RWPE1 (cell line): Measurements from ENCODE around the gene GALNT11.
A peak's percentile ranks its signal among the peaks of the same experiment; 100 is the strongest.

ENCODE experiments used
- CTCF ChIA-PET: fragments of 350-600 bp; sonication (Branson Sonifier 250); formaldehyde crosslinking; extraction: SDS; loops from one replicate; lab custom pipeline; 2021; lab: Yijun Ruan, JAX
- POLR2A ChIA-PET: fragments of 400-600 bp; formaldehyde crosslinking; extraction: SDS; loops from one replicate; lab custom pipeline; 2020; ENCODE audit warnings: antibody characterized with exemption; ENCODE audit not compliant: low non-redundant PET; lab: Yijun Ruan, JAX
- DNase-seq: peaks from one replicate; pipeline ENCODE4 v3.0.0; 2012; ENCODE audit warnings: low spot score
- H3K27ac ChIP-seq: fragments of 450-650 bp; 2 replicates; pipeline ENCODE4 v1.5.1; 2017
- TF ChIP-seq, protein P1 (sequence below): fragments of 450-650 bp; conservative IDR thresholded peaks from 2 replicates; pipeline ENCODE4 v1.5.1; 2017; ENCODE audit warnings: low read depth, mild to moderate bottlenecking

GALNT11 gene

DNA sequence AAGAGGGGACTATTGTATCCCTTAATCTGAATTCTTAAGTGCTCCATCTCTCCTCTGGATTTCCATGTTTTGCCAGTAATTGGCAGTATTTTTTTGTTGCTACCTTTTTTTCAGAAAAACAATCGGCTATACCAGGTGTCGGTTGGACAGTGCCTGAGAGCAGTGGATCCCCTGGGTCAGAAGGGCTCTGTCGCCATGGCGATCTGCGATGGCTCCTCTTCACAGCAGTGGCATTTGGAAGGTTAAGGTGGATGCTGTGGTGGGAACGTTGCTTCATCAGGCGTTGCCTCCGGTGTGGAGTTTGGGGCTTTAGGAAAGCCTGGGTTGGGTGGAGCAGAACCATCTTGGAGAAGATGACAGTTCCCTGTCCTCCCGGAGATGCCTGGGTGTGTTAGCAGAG is 96.0 kb downstream of the GALNT11 start:
- H3K27ac ChIP-seq: no peak overlapping the region
- POLR2A ChIA-PET: no interaction called here
- CTCF ChIA-PET: no interaction called here
- TF ChIP-seq, protein P1, sequence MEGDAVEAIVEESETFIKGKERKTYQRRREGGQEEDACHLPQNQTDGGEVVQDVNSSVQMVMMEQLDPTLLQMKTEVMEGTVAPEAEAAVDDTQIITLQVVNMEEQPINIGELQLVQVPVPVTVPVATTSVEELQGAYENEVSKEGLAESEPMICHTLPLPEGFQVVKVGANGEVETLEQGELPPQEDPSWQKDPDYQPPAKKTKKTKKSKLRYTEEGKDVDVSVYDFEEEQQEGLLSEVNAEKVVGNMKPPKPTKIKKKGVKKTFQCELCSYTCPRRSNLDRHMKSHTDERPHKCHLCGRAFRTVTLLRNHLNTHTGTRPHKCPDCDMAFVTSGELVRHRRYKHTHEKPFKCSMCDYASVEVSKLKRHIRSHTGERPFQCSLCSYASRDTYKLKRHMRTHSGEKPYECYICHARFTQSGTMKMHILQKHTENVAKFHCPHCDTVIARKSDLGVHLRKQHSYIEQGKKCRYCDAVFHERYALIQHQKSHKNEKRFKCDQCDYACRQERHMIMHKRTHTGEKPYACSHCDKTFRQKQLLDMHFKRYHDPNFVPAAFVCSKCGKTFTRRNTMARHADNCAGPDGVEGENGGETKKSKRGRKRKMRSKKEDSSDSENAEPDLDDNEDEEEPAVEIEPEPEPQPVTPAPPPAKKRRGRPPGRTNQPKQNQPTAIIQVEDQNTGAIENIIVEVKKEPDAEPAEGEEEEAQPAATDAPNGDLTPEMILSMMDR: no peak
- DNase-seq: no peak

DNA sequence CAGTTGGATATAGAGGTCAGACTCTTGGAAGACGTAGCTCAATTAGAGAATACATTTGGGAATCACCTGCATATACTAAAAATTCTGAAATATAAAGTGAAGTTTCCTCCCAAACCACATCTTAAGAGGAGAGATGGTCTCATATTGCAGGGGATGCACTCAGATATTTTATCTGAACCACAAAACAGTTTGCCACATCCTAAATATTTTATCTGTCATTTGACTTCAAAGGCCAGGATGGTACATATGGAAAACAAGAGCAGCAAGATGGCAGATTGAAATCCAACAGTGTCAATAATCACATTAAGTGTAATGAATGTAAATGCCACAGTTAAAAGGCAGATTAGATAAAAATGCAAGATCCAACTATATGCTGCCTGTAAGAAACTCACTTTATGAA is 97.1 kb downstream of the GALNT11 start:
- DNase-seq: no peak
- CTCF ChIA-PET: no interaction called here

GRCh38 chr7:152126741-152127140 is 101.3 kb downstream of the GALNT11 start:
- ChIA-PET CTCF (no interaction called here), POLR2A (no interaction called here)
- DNase-seq: no peak
- H3K27ac ChIP-seq: no peak overlapping the region
- TF ChIP-seq, protein P1: no peak

More for the DNA sequence above, 97.1 kb downstream of the GALNT11 start:
- POLR2A ChIA-PET: no interaction called here
- TF ChIP-seq, protein P1: no peak
- H3K27ac ChIP-seq: no peak overlapping the region

DNA sequence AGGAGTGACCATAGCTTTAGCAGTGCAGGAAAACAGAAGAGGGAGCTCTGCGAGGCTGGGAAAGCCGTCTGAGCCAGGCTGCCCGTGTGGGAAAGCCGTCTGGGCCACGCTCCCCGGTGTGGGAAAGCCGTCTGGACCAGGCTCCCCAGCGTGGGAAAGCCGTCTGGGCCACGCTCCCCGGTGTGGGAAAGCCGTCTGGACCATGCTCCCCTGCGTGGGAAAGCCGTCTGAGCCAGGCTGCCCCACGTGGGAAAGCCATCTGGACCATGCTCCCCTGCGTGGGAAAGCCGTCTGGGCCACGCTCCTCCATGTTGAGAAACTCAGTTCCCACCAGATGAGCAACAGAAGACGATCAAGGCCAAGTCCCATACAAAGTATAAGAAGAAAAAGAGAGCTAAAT is 101.8 kb downstream of the GALNT11 start:
- TF ChIP-seq, protein P1: no peak
- H3K27ac ChIP-seq: no peak overlapping the region
- POLR2A ChIA-PET: no interaction called here
- DNase-seq: no peak
- CTCF ChIA-PET: no interaction called here

DNA sequence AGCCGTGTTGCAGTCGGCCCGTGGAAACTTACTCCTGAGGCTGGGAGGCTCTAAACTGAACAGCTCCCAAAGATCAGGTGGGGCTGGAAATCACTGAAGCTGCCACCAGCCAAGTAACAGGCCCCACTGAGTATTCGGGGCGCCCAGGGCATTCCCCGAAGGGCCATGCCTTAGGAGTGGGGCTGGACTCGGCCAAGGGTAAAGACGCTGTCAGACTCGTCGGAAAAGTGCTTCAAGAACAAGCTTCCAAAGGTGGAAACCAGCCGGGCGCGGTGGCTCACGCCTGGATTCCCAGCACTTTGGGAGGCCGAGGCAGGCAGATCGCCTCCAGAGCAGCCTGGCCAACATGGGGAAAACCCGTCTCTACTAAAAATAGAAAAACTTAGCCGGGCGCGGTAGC is 102.8 kb downstream of the GALNT11 start:
- peak overlapping the region; percentile 12; the same call in 1 of the 2 replicates for H3K27ac ChIP-seq
- TF ChIP-seq, protein P1: no peak
- DNase-seq: no peak
- CTCF ChIA-PET: no interaction called here
- POLR2A ChIA-PET: no interaction called here

DNA sequence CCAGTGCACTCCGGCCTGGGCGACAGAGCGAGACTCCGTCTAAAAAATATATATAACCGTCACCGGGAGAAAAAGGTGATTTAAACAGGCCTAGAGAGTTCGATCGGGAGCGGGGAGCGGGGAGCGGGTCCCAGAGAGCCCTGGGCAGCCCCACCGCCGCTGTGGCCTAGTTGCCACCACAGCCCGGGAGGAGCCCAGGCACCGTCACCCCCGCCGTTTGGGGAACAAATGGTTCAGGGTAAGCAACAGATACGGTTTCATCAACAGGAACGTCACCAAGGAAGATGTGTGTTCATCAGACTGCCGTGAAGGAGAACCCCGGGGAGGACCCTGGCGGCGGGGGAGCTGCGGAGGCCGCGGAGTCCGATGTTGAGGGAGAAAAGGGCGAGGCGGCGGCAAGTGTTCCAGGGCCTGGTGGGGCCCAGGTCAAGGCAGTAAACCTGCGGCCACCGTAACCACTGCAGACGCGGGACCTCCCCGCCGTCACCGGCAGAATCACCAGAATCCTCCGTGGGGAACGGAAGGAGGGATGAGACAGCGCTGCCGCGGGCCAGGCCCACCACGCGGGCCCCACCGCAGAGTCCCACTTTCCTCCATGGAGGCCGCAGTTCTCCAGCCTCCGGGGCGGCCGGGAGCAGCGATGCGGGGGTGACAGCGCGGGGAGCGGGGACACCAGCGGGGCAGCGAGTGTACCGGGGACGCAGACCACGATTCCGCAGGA is 103.4 kb downstream of the GALNT11 start:
- DNase-seq: no peak
- TF ChIP-seq, protein P1: no peak
- no peak overlapping the region for H3K27ac ChIP-seq
- ChIA-PET CTCF (interaction anchor here (0.7 kb wide), 1 partner anchor 374 kb away, joined by 3 read pairs; no protein-coding TSS in a partner anchor), POLR2A (no interaction called here)
